Measurements from ENCODE around the gene KLHL42. TPM values are rescaled to one million over a fixed set of nuclear protein-coding genes. Genes with fewer than 3 reads are reported as not detected.

Gene KLHL42
- total RNA-seq, 1 experiment from 2014 or later: 35.8 TPM

GRCh38 chr12:27780612-27781408 is 777 bp downstream of the KLHL42 start:
- Histone ChIP-seq H3K79me2 (ENCODE audit: insufficient read depth, low read length) (peaks cover 6% of the 10 kb centered on the region; the same call in 1 of the 2 replicates), H4K8ac (replicated peaks; ENCODE audit: insufficient read length, low read depth, low read length) (no peak overlapping the region), H3K23me2 (ENCODE audit: insufficient read length, low read depth, low read length, poor library complexity, severe bottlenecking) (peaks cover 11% of the 10 kb centered on the region), H4K91ac (ENCODE audit: insufficient read length, low read depth, low read length) (no peak overlapping the region), H2AFZ (ENCODE audit: low read length) (no peak overlapping the region), H3K9me3 (ENCODE audit: control insufficient read depth, low read depth, low read length) (no peaks in the 10 kb centered on the region), H2BK12ac (ENCODE audit: insufficient read length, low read depth, low read length) (no peak overlapping the region), H2AK5ac (ENCODE audit: insufficient read length, low read length) (no peak overlapping the region), H3K14ac (ENCODE audit: insufficient read depth, low read length) (peak overlapping the region; percentile 80), H3K4me2 (ENCODE audit: insufficient read depth, insufficient read length, low read length) (peak overlapping the region; percentile 83), H3K4me1 (ENCODE audit: insufficient read depth, low read length) (peaks cover 3% of the 10 kb centered on the region; the same call in 1 of the 2 replicates), H3K9ac (ENCODE audit: extremely low read depth, insufficient read length, low read length) (peak overlapping the region; percentile 73), H3T11ph (ENCODE audit: low read length) (no peak overlapping the region), H3K23ac (ENCODE audit: insufficient read length, low read depth, low read length) (no peak overlapping the region), H3K27ac (ENCODE audit: insufficient read length, low read depth, low read length) (no peak overlapping the region), H4K20me1 (ENCODE audit: control insufficient read depth, insufficient read depth, insufficient read length) (no peaks in the 10 kb centered on the region), H2BK20ac (ENCODE audit: low read depth, low read length, poor library complexity, severe bottlenecking) (no peak overlapping the region), H3K56ac (ENCODE audit: insufficient read length, low read depth, low read length) (no peak overlapping the region), H2BK120ac (ENCODE audit: low read depth, low read length, poor library complexity, severe bottlenecking) (no peak overlapping the region), H2BK15ac (ENCODE audit: low read depth, low read length) (no peak overlapping the region), H4K5ac (ENCODE audit: insufficient read length, low read depth, low read length) (no peak overlapping the region), H3K79me1 (ENCODE audit: insufficient read depth, low read depth, low read length, poor library complexity, severe bottlenecking) (no peaks in the 10 kb centered on the region), H2BK5ac (ENCODE audit: insufficient read length, low read length) (no peak overlapping the region), H3K27me3 (ENCODE audit: insufficient read depth, low read length) (no peaks in the 10 kb centered on the region), H3K4ac (ENCODE audit: low read depth, low read length) (no peak overlapping the region), H3K18ac (ENCODE audit: insufficient read length, low read depth, low read length) (peak overlapping the region; percentile 49)
- peaks cover 6 to 30% (median 11%) of the 10 kb centered on the region in 3 experiments; a peak in 6 of 7 replicates for H3K36me3 Mint-ChIP-seq (ENCODE audit: insufficient read depth in 1 of 3, low read depth in 3 of 3)
- H3K27me3 Mint-ChIP-seq (ENCODE audit: low read depth): no peaks in the 10 kb centered on the region; the same call in 1 of the 2 replicates
- DNase-seq: peak; percentile 78
- peak overlapping the region; percentile 75 to 83 for H3K4me3 Mint-ChIP-seq
- no CpG with 5 or more reads among the region's 27 CpGs for WGBS (ENCODE audit: extremely low coverage, insufficient read length, low lambda C conversion rate)
- H3K9me3 Mint-ChIP-seq: no peaks in the 10 kb centered on the region
- no peak for TF ChIP-seq CTCF (conservative IDR thresholded peaks at IDR 0.05)
- H3K27ac Mint-ChIP-seq: peak overlapping the region; percentile 35 to 61 (median 58); a peak in 2 of 7 replicates
- H3K4me1 Mint-ChIP-seq: peaks cover 33 to 36% of the 10 kb centered on the region in 2 experiments

All from H9 (cell line).